Aorta (tissue), 5 donors: ENCODE data around the gene PABPN1L. TPM values are rescaled to one million over a fixed set of nuclear protein-coding genes. Genes with fewer than 3 reads are reported as not detected.

ENCODE experiments used
- ATAC-seq: fragments of 200-7000 bp; cut with Tn5 transposase; one replicate; pipeline ENCODE4 v1.9.1; 2022; ENCODE audit warnings: moderate library complexity; ENCODE audit not compliant: low FRiP score
- DNase-seq, 2 donors: peaks; one replicate each; pipeline ENCODE4 v3.0.0-alpha.2; 2020
- H3K27ac ChIP-seq, 2 donors: one replicate each; pipeline ENCODE4 v1.5.1; 2013; ENCODE audit warnings: low read length in 2 of 2, mild to moderate bottlenecking in 2 of 2, moderate library complexity in 2 of 2, control low read depth in 1 of 2, inconsistent platforms in 1 of 2, low read depth in 1 of 2
- H3K27me3 ChIP-seq, 2 donors: one replicate each; pipeline ENCODE4 v1.6.1; 2013; ENCODE audit warnings: control low read depth in 1 of 2, low read length in 1 of 2, mild to moderate bottlenecking in 1 of 2, moderate library complexity in 1 of 2; ENCODE audit not compliant: insufficient read depth in 2 of 2, control insufficient read depth in 1 of 2
- H3K36me3 ChIP-seq, 2 donors: one replicate each; pipeline ENCODE4 v1.6.1; 2013; ENCODE audit warnings: control low read depth in 1 of 2, low read length in 1 of 2, mild to moderate bottlenecking in 1 of 2; ENCODE audit not compliant: insufficient read depth in 2 of 2, control insufficient read depth in 1 of 2
- H3K4me1 ChIP-seq, 2 donors: one replicate each; pipeline ENCODE4 v1.6.1; 2013; ENCODE audit warnings: low read length in 2 of 2, control low read depth in 1 of 2, mild to moderate bottlenecking in 1 of 2, moderate library complexity in 1 of 2; ENCODE audit not compliant: insufficient read depth in 2 of 2, control insufficient read depth in 1 of 2
- H3K4me3 ChIP-seq, 2 donors: one replicate each; pipeline ENCODE4 v1.5.1; 2013; ENCODE audit warnings: low read length in 2 of 2, control low read depth in 1 of 2, mild to moderate bottlenecking in 1 of 2
- H3K9me3 ChIP-seq: one replicate; pipeline ENCODE4 v1.6.1; 2013; ENCODE audit warnings: mild to moderate bottlenecking, low read length; ENCODE audit not compliant: control insufficient read depth
- WGBS, 2 donors: extraction: QIAGEN DNeasy Blood & Tissue Kit; methylation state at CpG; one replicate each; pipeline ENCODE4 v1.1.7; 2013; 5-methylcytosine and 5-hydroxymethylcytosine counted together
- intact Hi-C, 2 donors: fragments of 100-400 bp; cut with DNase I; formaldehyde crosslinking; loops; one replicate each; pipeline versions ENCODE4 v1.14.2 to v1.15.0; 2022
- polyA plus RNA-seq, 2 donors: library from polyadenylated mRNA; stranded (reverse); fragments of 200-250 nt; gene quantifications; one replicate each; pipeline ENCODE4 v1.2.3, GENCODE V29; 2013
- total RNA-seq, 2 donors: library from RNA; stranded (reverse); fragmentation: NEBNext Ultra II Directional; extraction: Animal tissue kit (Norgen Biotek cat#: 25700); gene quantifications; one replicate each; pipeline ENCODE4 v1.2.1, GENCODE V29; 2021
- donor health status: healthy with polysubstance abuse.
- donor health status: Bipolar disorder and iron deficiency.
- donor health status: DM: no; HTN: no; CAD: no.
- donor health status: DM: no; HTN: no; CAD: no.
- donor health status: DM: yes; HTN: yes; CAD: no.

PABPN1L gene
- total and polyA plus RNA-seq, 4 donors = not detected

DNA sequence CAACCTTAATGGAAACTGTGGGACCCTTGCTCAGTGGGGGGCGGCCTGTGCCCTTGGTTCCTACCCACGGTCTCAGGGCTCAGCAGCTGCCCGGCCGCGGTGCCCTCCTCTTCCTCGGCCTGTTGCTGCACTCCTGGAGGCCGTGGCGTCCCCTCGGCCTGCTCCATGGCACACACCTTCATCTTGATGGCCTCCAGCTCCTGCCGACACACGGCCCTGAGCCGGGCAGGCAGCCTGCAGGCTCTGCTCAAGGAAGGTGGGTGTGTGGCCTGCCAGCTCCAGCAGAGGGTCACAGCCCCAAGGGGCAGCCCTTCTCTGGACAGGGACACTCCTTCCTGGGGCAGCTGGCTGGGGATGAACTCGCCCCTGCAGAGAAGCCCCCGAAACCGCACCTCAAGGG is 718 bp downstream of the PABPN1L start:
- 84 to 91% methylated on average over 15 of the region's 15 CpGs for WGBS, 2 donors
- DNase-seq (no peak), ATAC-seq (no peak)
- Histone ChIP-seq H3K9me3 (no peaks in the 10 kb centered on the region), H3K4me1 (no peaks in the 10 kb centered on the region), H3K27me3 (no peaks in the 10 kb centered on the region), H3K27ac (no peak overlapping the region), H3K4me3 (no peak overlapping the region), H3K36me3 (peaks cover 0 to 2% of the 10 kb centered on the region in 2 donors)
- intact Hi-C loops = no loop called here

DNA sequence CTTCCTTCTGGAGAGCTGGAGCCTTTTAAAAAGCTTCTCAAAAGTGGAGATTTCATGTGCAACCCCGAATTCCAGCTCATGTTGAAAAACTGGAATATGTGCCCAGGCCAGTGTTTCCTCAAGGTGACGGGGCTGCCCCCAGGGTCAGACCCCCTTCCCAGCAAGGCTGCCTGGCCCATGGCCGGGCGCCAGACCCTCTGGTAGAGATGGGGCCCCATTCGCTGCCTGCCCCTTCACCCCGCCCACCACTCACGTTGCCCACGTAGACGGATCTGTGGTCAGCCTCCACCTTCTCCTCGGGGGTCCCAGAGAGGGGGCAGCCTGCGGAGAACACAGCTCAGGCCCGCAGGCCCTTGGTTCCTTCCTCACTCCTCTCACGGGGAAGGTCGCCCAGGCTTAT is 1.1 kb downstream of the PABPN1L start:
- Histone ChIP-seq H3K27me3 (no peaks in the 10 kb centered on the region), H3K4me1 (no peaks in the 10 kb centered on the region), H3K27ac (no peak overlapping the region), H3K4me3 (no peak overlapping the region), H3K9me3 (no peaks in the 10 kb centered on the region), H3K36me3 (peaks cover 0 to 2% of the 10 kb centered on the region in 2 donors)
- 78 to 80% methylated on average over 13 to 14 of the region's 14 CpGs for WGBS, 2 donors
- ATAC-seq (no peak), DNase-seq (no peak)
- intact Hi-C loops = no loop called here

DNA sequence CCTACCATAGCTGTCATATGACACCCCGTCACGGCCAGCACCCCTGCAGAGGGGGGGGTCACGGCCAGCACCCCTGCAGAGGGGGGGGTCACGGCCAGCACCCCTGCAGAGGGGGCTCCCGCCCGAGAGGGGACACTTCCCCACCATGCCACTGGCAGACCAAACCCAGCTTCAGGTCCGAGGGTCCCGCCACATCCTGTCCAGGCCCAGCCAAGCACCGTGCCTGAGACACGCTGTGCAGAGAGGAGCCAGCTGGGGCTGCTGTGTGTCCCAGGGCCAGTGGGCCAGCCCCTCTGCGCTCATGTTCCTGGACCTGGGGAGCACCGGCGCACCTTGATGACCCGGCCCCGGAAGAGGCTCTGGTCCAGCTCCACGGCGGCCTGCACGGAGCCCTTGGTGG is 1.9 kb downstream of the PABPN1L start:
- ATAC-seq (no peak), DNase-seq (no peak)
- Histone ChIP-seq H3K4me1 (no peaks in the 10 kb centered on the region), H3K27me3 (no peaks in the 10 kb centered on the region), H3K4me3 (no peak overlapping the region), H3K27ac (no peak overlapping the region), H3K9me3 (no peaks in the 10 kb centered on the region), H3K36me3 (peaks cover 0 to 2% of the 10 kb centered on the region in 2 donors)
- 78 to 85% methylated on average over 15 to 18 of the region's 18 CpGs for WGBS, 2 donors
- intact Hi-C loops = no loop called here

DNA sequence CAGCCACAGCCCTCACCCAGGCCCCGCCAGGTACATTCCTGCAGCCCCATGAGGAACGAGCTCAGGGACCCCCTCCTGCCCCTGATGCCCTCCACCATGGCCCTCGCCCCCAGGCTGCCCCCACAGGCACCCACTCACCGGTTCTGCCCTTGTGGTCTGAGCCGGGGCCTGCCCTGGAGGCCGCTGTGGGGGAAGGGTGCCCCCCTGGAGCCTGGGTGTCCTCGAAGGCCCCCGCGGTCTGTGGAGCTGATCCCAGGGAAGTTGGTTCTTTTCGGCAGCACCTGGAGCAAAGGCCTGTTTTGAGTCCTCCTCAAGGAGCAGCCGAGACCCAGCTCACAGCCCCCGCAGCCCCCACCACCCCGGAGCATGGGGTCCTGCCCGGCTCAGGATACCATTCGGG is 2.4 kb downstream of the PABPN1L start:
- ATAC-seq = no peak
- H3K4me3 ChIP-seq = no peak overlapping the region
- H3K27me3 ChIP-seq = no peaks in the 10 kb centered on the region
- no peak for DNase-seq
- 81 to 85% methylated on average over 15 of the region's 15 CpGs for WGBS, 2 donors
- H3K27ac ChIP-seq = no peak overlapping the region
- H3K9me3 ChIP-seq = no peaks in the 10 kb centered on the region
- H3K4me1 ChIP-seq = no peaks in the 10 kb centered on the region
- H3K36me3 ChIP-seq = peaks cover 0 to 2% of the 10 kb centered on the region in 2 donors
- intact Hi-C loops = no loop called here

DNA sequence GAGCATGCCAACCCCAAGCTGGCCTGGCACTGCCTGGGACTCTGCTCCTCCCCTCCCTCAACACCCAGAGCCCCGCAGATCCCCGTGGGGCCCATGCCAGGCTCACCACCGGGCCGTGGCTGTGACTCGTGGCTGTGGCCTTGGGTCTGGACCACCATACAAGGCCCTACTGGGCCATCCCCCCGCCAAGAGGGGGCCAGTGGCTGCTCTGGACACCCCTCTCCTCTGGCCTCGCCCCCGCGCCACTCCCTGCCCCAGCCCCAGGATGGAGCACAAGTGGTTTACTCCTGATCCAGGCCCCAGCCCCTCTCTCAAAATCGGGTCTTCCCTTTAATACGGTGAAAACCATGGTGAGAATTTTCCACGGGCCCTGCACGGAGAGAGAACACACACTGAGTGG is 3.0 kb downstream of the PABPN1L start:
- intact Hi-C loops = no loop called here

DNA sequence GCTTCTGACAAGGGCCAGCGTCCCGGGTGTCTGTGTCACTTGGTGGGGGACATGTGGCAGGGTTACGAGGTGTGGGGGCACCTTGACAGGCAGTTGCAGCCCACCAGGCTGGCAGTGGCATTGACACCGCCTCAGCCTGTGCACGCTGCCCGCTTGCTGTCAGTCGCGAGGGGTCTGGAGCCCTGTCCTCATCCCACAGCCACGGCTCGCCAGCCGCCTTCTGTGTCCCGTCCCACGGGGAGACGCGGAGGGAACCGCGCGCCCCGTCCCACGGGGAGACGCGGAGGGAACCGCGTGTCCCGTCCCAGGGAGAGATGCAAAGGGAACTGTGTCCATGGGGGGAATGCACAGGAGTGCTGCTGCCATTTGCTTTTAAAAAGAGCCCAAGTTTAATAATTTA is 3.5 kb downstream of the PABPN1L start:
- Histone ChIP-seq H3K4me1 (no peaks in the 10 kb centered on the region), H3K9me3 (no peaks in the 10 kb centered on the region), H3K27me3 (no peaks in the 10 kb centered on the region), H3K36me3 (peaks cover 0 to 2% of the 10 kb centered on the region in 2 donors), H3K27ac (no peak overlapping the region), H3K4me3 (no peak overlapping the region)
- no peak for ATAC-seq
- intact Hi-C loops = no loop called here
- WGBS, 2 donors = 92 to 93% methylated on average over 25 of the region's 25 CpGs
- DNase-seq = no peak

More for the DNA sequence above, 3.0 kb downstream of the PABPN1L start:
- no peaks in the 10 kb centered on the region for H3K9me3 ChIP-seq
- WGBS, 2 donors = 71 to 79% methylated on average over 13 of the region's 13 CpGs
- H3K4me3 ChIP-seq = no peak overlapping the region
- no peak for ATAC-seq
- no peak overlapping the region for H3K27ac ChIP-seq
- no peaks in the 10 kb centered on the region for H3K4me1 ChIP-seq
- no peak for DNase-seq
- H3K27me3 ChIP-seq = no peaks in the 10 kb centered on the region
- H3K36me3 ChIP-seq = peaks cover 0 to 2% of the 10 kb centered on the region in 2 donors

DNA sequence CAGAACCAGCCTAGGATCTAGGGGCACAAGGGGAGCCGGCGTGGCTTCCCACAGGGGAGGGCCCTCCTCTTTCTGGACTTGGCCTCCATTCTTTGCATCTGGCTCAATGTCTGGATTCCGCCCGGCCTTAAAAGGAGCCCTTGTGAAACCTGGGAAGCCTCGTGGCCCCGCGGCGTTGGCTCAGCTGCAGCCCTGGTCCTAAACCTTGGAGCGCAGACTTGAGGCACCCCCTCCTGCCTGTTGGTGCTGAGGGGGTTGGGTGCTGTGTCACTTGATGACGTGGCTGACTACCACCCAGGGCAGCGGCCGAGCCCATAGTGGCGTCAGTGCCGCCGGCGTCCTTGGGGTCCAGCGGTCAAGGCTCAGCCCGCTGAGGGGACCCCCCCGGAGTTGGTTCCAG is 5.1 kb downstream of the PABPN1L start:
- peaks cover 0 to 2% of the 10 kb centered on the region in 2 donors for H3K36me3 ChIP-seq
- intact Hi-C loops = no loop called here
- no peak for ATAC-seq
- H3K9me3 ChIP-seq = no peaks in the 10 kb centered on the region
- no peaks in the 10 kb centered on the region for H3K27me3 ChIP-seq
- DNase-seq = no peak
- 91 to 93% methylated on average over 19 of the region's 19 CpGs for WGBS, 2 donors
- no peak overlapping the region for H3K4me3 ChIP-seq
- no peak overlapping the region for H3K27ac ChIP-seq
- no peaks in the 10 kb centered on the region for H3K4me1 ChIP-seq

DNA sequence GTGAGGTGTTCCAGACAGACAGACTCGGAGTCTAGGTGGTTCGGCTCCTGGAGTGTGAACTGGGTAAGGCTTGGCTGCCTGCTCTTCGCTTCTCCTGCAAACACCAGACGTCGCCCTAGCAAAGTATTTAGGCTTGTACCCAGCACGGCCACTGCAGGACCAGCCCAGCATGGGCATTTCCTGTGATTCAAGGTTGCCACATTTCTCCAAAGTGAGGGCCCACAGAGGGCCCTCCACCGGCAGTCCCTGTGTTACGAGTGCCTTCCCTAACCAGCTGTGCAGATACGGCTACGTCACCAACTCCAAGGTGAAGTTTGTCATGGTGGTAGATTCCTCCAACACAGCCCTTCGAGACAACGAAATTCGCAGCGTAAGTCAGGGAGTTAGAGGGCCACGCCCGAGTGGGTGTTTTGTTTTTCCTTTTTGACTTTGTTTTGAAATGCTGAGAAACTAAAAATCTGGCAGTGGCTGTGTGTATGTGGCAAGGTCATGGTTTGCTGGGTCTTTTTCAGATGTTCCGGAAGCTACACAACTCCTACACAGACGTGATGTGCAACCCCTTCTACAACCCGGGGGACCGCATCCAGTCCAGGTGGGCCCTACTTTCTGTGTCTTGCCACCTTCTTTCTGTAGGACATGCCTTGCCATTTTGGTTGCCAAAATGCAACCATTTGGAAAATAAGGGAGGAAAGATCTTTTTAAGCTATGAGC is 6.9 kb downstream of the PABPN1L start:
- H3K4me3 ChIP-seq = no peak overlapping the region
- 90 to 92% methylated on average over 20 of the region's 20 CpGs for WGBS, 2 donors
- H3K27me3 ChIP-seq = no peaks in the 10 kb centered on the region
- H3K4me1 ChIP-seq = no peaks in the 10 kb centered on the region
- intact Hi-C loops = loop anchor here (5.0 kb wide), 2 partner anchors 47 to 122 kb away; partner anchors contain the start of gene APRT (in 1 of the 2)
- H3K27ac ChIP-seq = no peak overlapping the region
- H3K36me3 ChIP-seq = peaks cover 0 to 2% of the 10 kb centered on the region in 2 donors
- DNase-seq (no peak), ATAC-seq (no peak)
- no peaks in the 10 kb centered on the region for H3K9me3 ChIP-seq

DNA sequence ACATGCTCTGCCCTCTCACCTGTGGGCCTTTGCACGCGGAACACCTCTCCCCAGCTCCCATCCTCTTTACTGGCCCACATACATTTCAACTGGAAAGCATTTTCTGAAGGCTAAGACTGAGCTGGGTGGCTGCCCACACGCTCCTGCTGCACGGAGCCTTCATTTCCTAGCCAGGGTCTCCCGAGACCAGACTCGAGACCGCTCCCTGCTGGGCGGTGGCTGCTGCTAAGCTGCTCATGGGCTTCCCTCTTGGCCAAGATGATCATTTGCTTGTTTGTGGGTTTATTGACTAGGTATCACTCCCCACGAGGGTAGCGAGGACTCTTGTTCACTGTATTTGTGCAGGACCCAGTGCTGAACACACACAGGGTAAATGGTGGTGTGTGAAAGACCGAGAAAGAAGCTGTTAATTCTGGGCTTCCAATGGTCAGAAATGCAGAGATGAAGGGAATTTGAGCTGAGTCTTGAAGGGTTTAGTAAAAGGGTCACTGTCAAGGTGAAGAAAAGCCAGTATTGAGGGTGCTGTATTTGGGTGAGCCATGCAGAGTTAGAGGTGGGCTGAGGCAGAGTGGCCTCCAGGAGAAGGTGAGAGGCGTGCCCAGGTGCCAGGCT is 8.6 kb downstream of the PABPN1L start:
- DNase-seq (peak; percentile 87 to 90), ATAC-seq (peak; percentile 72)
- H3K9me3 ChIP-seq = no peaks in the 10 kb centered on the region
- intact Hi-C loops = loop anchor here (1.0 to 5.0 kb wide), 3 partner anchors 46 to 121 kb away; partner anchors contain the start of gene APRT (in 1 of the 2)
- peak overlapping the region; percentile 20 to 76 for H3K4me3 ChIP-seq
- no peaks in the 10 kb centered on the region for H3K4me1 ChIP-seq
- H3K27me3 ChIP-seq = no peaks in the 10 kb centered on the region
- 17% methylated on average over 12 of the region's 12 CpGs for WGBS, 2 donors
- no peaks in the 10 kb centered on the region for H3K36me3 ChIP-seq
- no peak overlapping the region for H3K27ac ChIP-seq
